Activated T-cell treated with anti-CD3 and anti-CD28 coated beads, Interleukin-2, amount 50 U/mL, for 24 hours (primary cell): ENCODE measurements around the gene TMTC1.

Experiments used
- DNase-seq: peaks from one replicate; pipeline ENCODE4 v3.0.0-alpha.2; 2020
- H3K27ac Mint-ChIP-seq: 2 replicates; pipeline ENCODE4 v1.8.0; 2020; ENCODE audit warnings: mild to moderate bottlenecking, mixed read lengths
- H3K27me3 Mint-ChIP-seq: 2 replicates; pipeline ENCODE4 v1.8.0; 2020; ENCODE audit warnings: mixed read lengths
- H3K36me3 Mint-ChIP-seq: 2 replicates; pipeline ENCODE4 v1.8.0; 2020; ENCODE audit warnings: low read depth, mixed read lengths
- H3K4me1 Mint-ChIP-seq: 2 replicates; pipeline ENCODE4 v1.8.0; 2020; ENCODE audit warnings: low read depth, mixed read lengths
- H3K4me3 Mint-ChIP-seq: 2 replicates; pipeline ENCODE4 v1.8.0; 2020; ENCODE audit warnings: mild to moderate bottlenecking, moderate library complexity, mixed read lengths
- H3K9me3 Mint-ChIP-seq: 2 replicates; pipeline ENCODE4 v1.8.0; 2020; ENCODE audit warnings: mixed read lengths

Gene TMTC1

DNA sequence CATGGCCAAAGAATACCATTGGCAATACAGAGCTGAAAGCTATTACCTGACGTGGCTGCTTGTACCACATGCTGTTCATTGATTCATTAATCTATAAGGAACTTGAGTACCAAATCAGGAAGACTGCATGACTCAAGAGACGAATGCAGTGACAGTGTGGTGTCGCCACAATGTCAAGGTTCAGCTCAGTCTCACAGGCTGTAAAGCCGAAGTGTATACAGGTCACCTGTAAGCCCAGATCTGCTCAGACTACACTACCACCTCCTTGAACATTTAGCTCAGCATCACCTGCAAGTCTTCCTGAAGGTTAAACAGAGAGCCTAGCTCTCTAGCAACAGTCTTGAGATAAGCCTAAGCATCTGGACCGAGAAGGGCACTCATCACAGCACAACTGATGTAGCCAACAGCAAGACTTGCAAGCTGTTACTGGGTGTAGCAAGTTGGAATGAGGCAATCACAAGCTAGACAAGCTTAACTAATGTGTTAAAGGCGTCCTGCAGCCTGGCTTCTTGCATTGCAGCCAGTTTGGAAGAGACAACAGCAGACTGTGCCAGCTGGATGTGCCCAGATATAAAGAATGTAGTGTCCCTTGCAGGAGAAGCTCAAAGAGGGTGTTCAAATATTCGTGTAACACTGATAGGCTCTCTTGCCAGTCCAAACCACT, 21.0 kb downstream of the TMTC1 start:
- Mint-ChIP-seq H3K4me1 (no peaks in the 10 kb centered on the region), H3K27ac (no peak overlapping the region), H3K9me3 (no peaks in the 10 kb centered on the region), H3K4me3 (no peak overlapping the region), H3K36me3 (no peaks in the 10 kb centered on the region), H3K27me3 (peaks cover 2% of the 10 kb centered on the region)
- no peak for DNase-seq

DNA sequence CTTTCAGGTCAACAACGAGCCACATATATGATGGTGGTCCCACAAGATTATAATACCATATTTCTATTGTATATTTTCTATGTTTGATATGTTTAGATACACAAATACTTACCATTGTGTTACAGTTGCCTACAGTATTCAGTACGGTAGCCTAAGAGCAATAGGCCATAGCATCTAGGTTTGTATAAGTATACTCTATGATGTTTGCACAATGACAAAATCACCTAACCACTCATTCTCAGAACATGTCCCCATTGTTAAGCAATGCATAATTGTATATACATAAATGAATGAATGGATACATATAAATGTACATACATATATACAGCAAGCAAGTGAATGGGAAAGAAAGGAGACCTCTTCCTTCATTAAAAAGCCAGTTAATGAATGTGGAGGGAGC, 23.8 kb downstream of the TMTC1 start:
- Mint-ChIP-seq H3K4me3 (no peak overlapping the region), H3K27me3 (no peaks in the 10 kb centered on the region), H3K9me3 (no peaks in the 10 kb centered on the region), H3K36me3 (no peaks in the 10 kb centered on the region), H3K27ac (no peak overlapping the region), H3K4me1 (no peaks in the 10 kb centered on the region)
- DNase-seq: no peak

DNA sequence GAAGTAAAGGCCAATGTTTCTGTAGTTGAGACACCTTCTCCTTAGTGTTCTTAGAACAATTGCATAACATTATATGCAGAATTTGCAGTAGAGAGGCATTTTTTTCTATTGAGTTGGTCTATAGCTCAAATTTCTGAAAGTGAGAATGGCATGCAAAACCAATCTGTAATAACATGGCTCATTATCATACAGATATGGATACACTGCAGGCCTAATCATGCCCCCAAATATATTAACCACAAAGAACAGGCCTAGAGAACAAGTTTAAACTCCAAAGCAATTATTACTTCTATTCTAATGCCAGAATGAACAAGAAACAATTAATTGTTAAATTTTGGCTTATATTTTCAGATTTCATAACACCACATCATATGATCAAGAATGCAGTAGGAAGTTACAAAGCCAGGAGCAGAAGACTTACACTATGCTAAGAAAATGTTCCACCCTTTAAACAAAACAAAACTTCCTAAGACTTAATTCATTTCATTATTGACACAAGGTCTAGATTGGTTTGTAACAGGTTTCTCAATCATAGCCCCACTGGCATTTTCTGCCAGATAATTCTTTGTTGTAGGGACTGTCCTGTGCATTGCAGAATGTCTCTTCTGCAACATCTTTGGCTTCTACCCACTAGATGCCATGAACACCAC, 26.9 kb downstream of the TMTC1 start:
- Mint-ChIP-seq H3K27me3 (no peaks in the 10 kb centered on the region), H3K4me3 (no peak overlapping the region), H3K4me1 (no peaks in the 10 kb centered on the region), H3K36me3 (no peaks in the 10 kb centered on the region), H3K27ac (no peak overlapping the region), H3K9me3 (no peaks in the 10 kb centered on the region)
- DNase-seq: no peak

DNA sequence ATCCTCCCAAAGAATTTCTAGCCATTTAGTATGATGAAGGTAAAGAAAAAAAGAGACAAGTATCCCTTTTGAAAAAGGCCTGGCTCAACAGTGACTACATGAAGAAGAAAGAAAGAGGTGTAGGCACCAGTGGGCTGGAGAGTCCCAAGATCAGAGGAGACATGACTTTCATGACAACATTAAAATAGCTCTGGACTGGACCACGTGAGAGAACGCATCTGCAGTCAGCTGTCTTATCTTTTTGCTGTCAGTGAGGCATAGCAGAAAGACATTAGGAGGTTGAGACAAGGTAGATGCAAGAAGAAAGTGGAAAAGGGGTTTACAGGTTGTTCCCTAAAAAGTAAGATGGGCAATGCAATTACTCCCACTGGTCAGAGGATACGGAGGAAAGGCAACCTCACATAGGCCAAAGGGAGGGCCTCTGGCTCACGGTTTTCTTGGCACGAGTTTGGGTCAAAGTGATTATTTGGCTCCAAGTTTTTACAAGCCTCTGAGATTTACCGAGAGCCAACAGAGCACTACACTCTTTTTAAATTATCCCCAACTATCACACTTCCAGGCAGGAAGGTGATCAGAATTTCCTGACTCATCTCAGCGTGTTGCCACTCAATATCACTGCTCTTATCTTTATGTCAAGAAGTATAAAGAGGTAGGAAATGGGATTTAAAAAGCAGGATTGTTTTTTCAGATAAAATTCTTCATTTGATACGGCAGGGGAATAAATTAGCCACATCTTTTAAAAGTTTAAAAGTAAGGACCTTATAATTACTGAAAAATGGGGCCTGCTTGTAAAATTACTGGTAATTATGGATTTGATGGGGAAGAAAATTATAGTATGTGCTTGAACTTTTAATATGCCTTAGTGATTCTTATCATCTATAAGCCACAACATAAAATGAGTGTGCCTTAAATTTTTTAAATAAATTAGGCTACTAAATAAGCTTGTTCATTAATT, 29.2 kb downstream of the TMTC1 start:
- DNase-seq: no peak
- Mint-ChIP-seq H3K9me3 (no peaks in the 10 kb centered on the region), H3K4me1 (no peaks in the 10 kb centered on the region), H3K27me3 (no peaks in the 10 kb centered on the region), H3K36me3 (no peaks in the 10 kb centered on the region), H3K4me3 (no peak overlapping the region), H3K27ac (no peak overlapping the region)

DNA sequence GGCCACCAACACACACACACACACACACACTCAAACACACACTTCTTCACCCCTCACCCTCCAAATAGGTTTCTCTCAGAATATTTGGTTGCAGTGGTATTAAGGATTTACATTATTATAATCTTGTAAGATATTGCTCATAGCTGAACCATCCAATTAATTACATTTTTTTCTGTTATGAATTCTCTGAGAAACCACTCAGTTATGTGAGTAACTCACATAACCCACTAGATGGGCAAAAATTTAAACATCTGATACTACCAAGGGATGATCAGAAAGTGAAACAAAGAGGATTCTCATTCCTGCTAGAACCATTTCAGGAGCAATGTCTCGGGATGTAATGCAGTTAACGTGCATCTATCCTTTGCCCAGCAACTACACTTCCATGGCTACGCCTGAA, 31.6 kb downstream of the TMTC1 start:
- H3K4me1 Mint-ChIP-seq: no peaks in the 10 kb centered on the region
- no peak for DNase-seq
- no peak overlapping the region for H3K27ac Mint-ChIP-seq
- H3K36me3 Mint-ChIP-seq: no peaks in the 10 kb centered on the region
- H3K27me3 Mint-ChIP-seq: no peaks in the 10 kb centered on the region
- H3K4me3 Mint-ChIP-seq: no peak overlapping the region
- no peaks in the 10 kb centered on the region for H3K9me3 Mint-ChIP-seq

DNA sequence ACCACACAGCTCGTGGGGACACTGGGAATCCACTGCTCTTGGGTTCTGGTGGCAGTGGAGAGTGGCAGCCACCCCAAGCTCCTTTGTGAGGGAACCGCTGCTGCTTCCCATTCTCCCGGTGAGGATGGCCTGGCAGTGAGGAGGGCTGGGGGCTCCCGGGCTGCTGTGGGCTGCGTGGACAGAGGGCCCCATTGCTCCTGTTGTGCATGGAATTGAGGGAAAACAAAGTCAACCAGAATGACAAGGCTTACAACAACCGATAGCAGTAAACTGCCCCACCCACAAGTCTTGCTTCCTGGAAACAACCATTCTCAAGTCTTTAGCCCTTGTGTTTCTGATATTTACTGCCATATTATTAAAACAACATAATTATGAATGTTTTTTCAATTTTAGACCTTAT, 32.1 kb downstream of the TMTC1 start:
- no peak for DNase-seq
- no peaks in the 10 kb centered on the region for H3K4me1 Mint-ChIP-seq
- H3K36me3 Mint-ChIP-seq: no peaks in the 10 kb centered on the region
- no peak overlapping the region for H3K27ac Mint-ChIP-seq
- H3K9me3 Mint-ChIP-seq: no peaks in the 10 kb centered on the region
- H3K27me3 Mint-ChIP-seq: no peaks in the 10 kb centered on the region
- H3K4me3 Mint-ChIP-seq: no peak overlapping the region

DNA sequence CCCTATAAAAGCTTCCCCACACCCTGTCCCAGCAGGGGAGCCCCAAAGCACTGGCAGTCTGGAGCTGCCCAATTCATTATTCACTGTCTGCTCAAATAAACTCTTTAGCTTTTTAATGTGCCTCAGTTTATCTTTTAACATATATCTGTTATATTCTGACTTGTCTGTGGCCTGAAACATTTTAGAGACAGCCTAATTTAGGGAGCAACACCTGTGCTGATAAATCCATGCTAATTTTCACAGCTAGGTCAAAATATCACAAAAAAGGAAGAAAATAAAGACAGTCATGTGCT, 32.9 kb downstream of the TMTC1 start:
- Mint-ChIP-seq H3K9me3 (no peaks in the 10 kb centered on the region), H3K4me1 (no peaks in the 10 kb centered on the region), H3K36me3 (no peaks in the 10 kb centered on the region), H3K27ac (no peak overlapping the region), H3K27me3 (no peaks in the 10 kb centered on the region), H3K4me3 (no peak overlapping the region)
- DNase-seq: no peak

DNA sequence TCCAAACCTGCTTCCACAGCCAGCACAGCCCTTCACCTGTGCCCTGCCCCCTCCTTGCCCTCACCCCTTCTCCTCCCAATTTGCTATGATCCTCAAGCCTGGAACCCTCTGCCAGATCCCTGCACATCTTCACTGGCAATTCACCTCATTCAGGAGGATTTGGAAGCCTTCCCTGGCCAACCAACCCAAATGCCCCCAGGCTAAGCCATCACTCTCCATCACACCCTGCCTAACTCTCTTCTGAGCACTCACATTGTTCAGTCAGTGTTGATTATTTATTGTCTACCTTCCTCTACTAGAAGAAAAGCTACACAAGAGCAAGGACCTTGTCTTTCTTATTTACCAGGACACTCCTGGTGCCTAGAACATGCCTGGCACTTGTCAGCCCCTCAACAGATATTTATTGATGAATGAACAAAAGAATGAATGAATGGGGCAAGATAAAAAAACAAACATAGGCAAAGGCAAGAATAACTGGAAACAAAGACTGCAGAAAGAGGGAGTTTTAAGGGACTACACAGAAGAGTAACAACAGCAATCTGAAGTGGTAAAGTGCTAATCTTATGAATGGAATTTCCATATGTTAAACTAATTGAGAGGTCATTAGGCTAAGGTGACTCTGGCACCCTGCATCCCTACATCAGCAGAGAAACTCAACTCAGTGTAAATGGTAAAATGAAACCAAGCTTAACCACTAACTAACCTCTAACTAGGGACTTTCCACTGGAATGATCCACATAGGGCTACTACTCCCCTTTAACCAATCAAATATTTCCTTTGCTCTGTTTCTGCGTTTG, 33.4 kb downstream of the TMTC1 start:
- H3K4me3 Mint-ChIP-seq: no peak overlapping the region
- no peaks in the 10 kb centered on the region for H3K9me3 Mint-ChIP-seq
- DNase-seq: no peak
- H3K4me1 Mint-ChIP-seq: no peaks in the 10 kb centered on the region
- H3K27ac Mint-ChIP-seq: no peak overlapping the region
- no peaks in the 10 kb centered on the region for H3K36me3 Mint-ChIP-seq
- no peaks in the 10 kb centered on the region for H3K27me3 Mint-ChIP-seq

DNA sequence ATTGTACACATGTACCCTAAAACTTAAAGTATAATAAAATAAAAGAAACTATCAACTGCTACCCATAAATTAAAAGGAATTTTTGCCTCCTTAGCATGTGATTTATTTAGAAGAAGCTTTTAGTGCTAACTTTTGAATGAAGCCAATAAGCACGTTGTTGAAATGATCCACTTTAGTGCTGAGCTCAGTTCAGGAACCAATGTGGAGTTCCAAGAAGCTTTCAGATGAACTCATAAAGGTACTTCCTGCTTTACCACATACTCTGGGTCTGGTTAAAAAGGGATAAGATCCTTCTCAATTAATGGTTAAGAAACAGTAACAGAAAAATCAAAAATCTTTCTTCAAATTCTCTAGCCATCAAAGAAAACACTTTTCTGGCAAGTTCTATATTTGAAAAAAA, 39.4 kb downstream of the TMTC1 start:
- no peaks in the 10 kb centered on the region for H3K36me3 Mint-ChIP-seq
- no peak overlapping the region for H3K27ac Mint-ChIP-seq
- peaks cover under 1% of the 10 kb centered on the region for H3K27me3 Mint-ChIP-seq
- DNase-seq: no peak
- no peak overlapping the region for H3K4me3 Mint-ChIP-seq
- no peaks in the 10 kb centered on the region for H3K9me3 Mint-ChIP-seq
- H3K4me1 Mint-ChIP-seq: no peaks in the 10 kb centered on the region

DNA sequence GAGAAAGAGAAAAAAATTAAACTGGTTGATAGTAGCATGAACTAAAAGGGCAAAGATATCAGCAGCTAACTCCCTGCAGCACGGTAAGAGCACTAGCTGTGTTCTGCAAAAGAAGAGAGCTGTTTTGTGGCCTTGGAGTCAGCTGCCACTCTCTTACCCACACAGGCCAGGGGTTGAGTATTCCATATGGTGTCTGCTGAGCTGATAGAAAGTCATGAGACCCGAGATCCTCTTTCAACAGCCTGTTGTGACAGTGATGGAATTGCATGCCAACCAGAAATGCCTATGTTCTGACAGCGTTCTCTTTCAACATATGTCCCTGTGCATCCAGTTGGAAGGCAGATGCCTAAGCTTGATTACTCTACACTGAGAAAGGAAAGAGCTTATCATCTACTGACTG, 39.9 kb downstream of the TMTC1 start:
- no peak overlapping the region for H3K4me3 Mint-ChIP-seq
- no peaks in the 10 kb centered on the region for H3K9me3 Mint-ChIP-seq
- no peak overlapping the region for H3K27ac Mint-ChIP-seq
- H3K4me1 Mint-ChIP-seq: no peaks in the 10 kb centered on the region
- no peaks in the 10 kb centered on the region for H3K36me3 Mint-ChIP-seq
- H3K27me3 Mint-ChIP-seq: peaks cover 4% of the 10 kb centered on the region
- DNase-seq: no peak

DNA sequence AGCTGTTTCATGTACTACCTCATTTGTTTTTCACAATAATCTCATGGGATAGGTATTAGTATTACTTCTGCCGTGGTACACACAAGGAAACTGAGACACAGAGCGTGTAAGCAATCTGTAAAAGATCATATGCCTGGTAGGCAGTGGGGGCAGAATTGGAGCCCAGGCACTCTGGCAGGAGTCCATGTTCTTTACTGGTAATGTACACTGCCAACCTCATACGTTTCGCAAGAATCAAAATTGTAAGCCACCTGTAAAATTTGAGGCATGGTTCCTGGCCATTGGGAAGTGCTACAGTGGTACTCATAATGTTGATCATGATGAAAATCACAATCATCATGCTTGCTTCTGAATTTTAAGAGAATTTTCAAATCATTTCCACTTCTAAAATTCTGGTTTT, 40.7 kb downstream of the TMTC1 start:
- H3K4me3 Mint-ChIP-seq: no peak overlapping the region
- DNase-seq: no peak
- H3K36me3 Mint-ChIP-seq: no peaks in the 10 kb centered on the region
- peaks cover 4% of the 10 kb centered on the region for H3K27me3 Mint-ChIP-seq
- no peak overlapping the region for H3K27ac Mint-ChIP-seq
- H3K9me3 Mint-ChIP-seq: no peaks in the 10 kb centered on the region
- H3K4me1 Mint-ChIP-seq: no peaks in the 10 kb centered on the region

DNA sequence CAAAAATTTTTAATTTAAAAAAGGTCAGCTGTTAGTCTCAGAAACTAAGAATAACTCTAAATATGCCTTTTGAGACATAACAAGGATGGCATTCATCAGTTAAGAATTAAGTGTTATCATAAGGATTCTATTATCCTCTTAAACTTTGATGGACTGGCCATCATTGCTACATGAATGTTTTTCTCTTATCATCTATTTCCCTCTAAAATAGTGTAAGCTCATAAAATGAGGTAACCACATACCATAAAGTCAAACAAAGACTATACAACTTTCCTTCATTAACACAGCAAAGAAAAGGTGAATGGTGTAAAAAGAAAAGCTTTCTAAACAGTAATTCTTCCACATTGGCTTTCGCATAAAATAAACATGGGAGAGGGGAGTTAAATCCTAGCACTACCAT, 41.1 kb downstream of the TMTC1 start:
- Mint-ChIP-seq H3K27me3 (peaks cover 4% of the 10 kb centered on the region), H3K27ac (no peak overlapping the region), H3K4me1 (no peaks in the 10 kb centered on the region), H3K9me3 (no peaks in the 10 kb centered on the region), H3K36me3 (no peaks in the 10 kb centered on the region), H3K4me3 (no peak overlapping the region)
- no peak for DNase-seq

DNA sequence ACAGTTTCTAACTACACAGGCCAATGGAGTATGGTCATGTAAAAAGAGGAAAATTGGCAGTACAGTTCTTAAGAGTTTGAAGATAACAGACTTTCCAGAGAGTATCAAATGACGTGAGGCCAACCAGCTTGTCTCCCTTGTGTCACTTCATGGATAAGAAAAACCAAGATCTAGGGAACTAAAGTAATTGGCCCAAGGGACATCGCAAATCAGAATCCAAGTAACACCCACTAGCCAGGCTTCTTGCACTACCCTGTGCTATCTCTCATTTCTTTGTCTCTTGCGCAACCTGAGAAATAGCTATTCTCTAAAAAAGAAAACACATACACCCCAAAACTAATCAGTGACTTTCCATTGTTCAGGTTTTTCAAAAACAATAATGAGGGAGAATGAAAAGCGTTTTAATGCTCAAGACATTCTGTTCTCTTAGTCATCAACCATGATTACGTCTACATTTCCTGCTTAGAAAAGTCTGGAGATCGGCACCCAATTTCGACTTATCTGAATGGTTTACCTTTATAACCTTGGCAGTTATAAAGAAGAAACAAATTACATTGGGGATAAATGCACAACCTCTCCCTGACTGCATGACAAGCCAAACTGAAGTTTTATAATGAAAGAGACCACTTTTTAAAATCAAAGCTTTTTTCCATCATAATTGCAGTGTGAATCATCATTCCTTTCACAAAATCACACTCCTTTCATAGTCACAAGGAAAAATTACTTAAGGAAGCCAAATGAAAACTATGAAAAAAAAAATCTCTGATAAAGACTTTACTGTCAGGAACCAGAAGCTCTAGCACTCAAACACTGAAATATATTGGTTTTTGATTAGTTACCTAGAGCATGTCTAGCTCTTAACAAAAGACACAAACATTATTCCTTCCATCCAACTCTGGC, 42.1 kb downstream of the TMTC1 start:
- no peak for DNase-seq
- Mint-ChIP-seq H3K27ac (no peak overlapping the region), H3K4me3 (no peak overlapping the region), H3K9me3 (no peaks in the 10 kb centered on the region), H3K4me1 (no peaks in the 10 kb centered on the region), H3K27me3 (peaks cover 4% of the 10 kb centered on the region), H3K36me3 (no peaks in the 10 kb centered on the region)
